Motor neuron (in vitro differentiated cells): ENCODE results near the gene MAGI2. TPM values are rescaled to one million over a fixed set of nuclear protein-coding genes. Genes with fewer than 3 reads are reported as not detected.

Source experiments
- ATAC-seq, 8 experiments: fragments of 200-7000 bp; cut with Tn5 transposase; replicated peaks in 6 of 8; 2 replicates each; pipeline ENCODE4 v1.8.0; 2021; ENCODE audit warnings: mild to moderate bottlenecking in 8 of 8, moderate library complexity in 8 of 8
- H3K27ac ChIP-seq, 2 donors: fragments of 250-450 bp; sonication (Bioruptor Pico); 2 replicates each; pipeline ENCODE4 v1.9.0; 2021; ENCODE audit warnings: antibody characterized with exemption in 2 of 2, mild to moderate bottlenecking in 2 of 2, moderate library complexity in 1 of 2
- H3K4me1 ChIP-seq, 2 donors: fragments of 250-450 bp; sonication (Bioruptor Pico); replicated peaks in 1 of 2; 2 replicates each; pipeline ENCODE4 v1.6.1; 2021; ENCODE audit warnings: antibody characterized with exemption in 2 of 2, mild to moderate bottlenecking in 2 of 2, moderate library complexity in 1 of 2
- H3K4me3 ChIP-seq, 5 donors: fragments of 250-450 bp; sonication (Bioruptor Pico); 2 replicates each; pipeline ENCODE4 v1.9.0; 2021; ENCODE audit warnings: antibody characterized with exemption in 5 of 5, mild to moderate bottlenecking in 5 of 5, moderate library complexity in 4 of 5
- WGBS, 10 experiments: fragments of 450-650 bp; shearing (Covaris generic); methylation state at CpG; one replicate each; pipeline ENCODE4 v1.0.0; 2022; 5-methylcytosine and 5-hydroxymethylcytosine counted together
- in situ Hi-C, 9 experiments: fragments of 400-800 bp; cut with MboI; loops; one replicate each; pipeline ENCODE4 v1.15.0; 2021; ENCODE audit warnings: low sequenced_read_pairs in 9 of 9, low pct_unique_long_range_greater_than_20kb in 2 of 9; ENCODE audit not compliant: unreplicated experiment in 9 of 9
- total RNA-seq, 8 experiments: library from RNA; unstranded; fragments of 300-600 nt; gene quantifications; 2 replicates each; pipeline versions ENCODE4 v1.2.3 to v1.2.4, GENCODE V29; 2022

MAGI2 gene
- total RNA-seq, 8 experiments from 2014 or later = 8.8 to 81.9 (median 28.2) TPM

DNA sequence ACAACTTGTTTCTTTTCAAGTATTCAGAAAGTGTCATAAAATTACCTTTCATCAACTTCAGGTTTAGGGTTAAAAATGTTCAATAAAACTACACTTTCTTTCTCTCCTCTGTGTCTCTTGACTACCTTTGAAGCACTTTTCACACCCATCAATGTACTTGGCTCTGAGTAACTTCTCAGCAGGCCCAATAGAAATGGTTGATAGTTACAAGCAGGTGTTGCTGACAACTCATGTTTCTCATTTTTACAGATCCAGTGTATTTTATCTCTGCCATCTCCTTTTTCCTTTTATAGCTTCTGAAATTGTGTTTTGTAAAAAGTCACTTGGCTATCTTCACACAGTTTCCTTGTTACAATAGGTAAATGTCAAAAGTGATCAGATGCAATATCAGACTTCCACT lies 1306.9 kb downstream of the MAGI2 start:
- in situ Hi-C loops = no loop called here
- peaks cover 0 to 4% of the 10 kb centered on the region in 2 donors for H3K4me1 ChIP-seq
- no peak overlapping the region for H3K4me3 ChIP-seq
- no peak overlapping the region for H3K27ac ChIP-seq
- ATAC-seq = no peak

GRCh38 chr7:78143661-78144060 lies 1309.8 kb downstream of the MAGI2 start:
- ATAC-seq = no peak
- WGBS, 10 experiments = 58 to 100% (median 91%) methylated on average over 2 of the region's 2 CpGs
- Histone ChIP-seq H3K4me3 (no peak overlapping the region), H3K27ac (no peak overlapping the region), H3K4me1 (peaks cover 11 to 15% of the 10 kb centered on the region in 2 donors)
- in situ Hi-C loops = no loop called here

DNA sequence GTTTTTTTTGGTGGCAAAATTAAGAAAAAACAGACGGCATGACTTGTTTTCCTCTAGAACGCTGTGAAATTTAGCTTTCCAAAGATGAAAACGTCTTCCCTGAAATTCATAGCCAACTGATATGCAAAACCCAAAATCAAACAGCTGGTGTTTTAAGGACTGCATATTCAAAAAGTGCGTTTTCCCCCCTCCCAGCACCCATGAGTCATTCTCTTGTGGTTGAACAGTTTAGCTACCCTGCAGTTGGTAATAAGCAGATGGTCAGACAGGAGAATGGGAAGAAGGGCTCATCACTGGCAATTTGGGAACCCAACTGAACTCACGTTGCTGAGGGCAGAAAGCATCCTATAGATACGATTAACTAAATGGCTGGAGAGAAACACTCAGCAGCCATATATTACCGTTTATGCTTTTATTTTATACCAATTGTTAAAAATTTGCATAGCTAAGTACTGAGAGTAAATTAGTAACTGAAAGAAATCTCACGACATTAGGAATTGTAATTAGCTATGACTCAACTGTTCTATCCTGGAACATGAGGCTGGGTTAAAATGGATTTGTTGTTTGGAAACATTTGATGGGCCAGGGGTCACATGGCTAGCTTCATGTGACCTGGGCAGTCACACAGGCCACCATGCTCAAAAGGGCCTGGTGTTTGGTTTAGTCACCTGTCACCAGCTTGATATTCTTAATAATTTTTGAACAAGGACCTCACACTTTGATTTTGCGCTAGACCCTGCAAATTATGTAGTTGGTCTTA lies 1311.8 kb downstream of the MAGI2 start:
- Histone ChIP-seq H3K4me1 (peaks cover 13 to 16% of the 10 kb centered on the region in 2 donors), H3K27ac (no peak overlapping the region), H3K4me3 (no peak overlapping the region)
- peak in 3 of 8 experiments; percentile 86 to 96 (median 94) for ATAC-seq
- in situ Hi-C loops = no loop called here
- 0 to 80% (median 76%) methylated on average over 2 to 9 of the region's 9 CpGs for WGBS, 10 experiments

- in situ Hi-C loops = no loop called here
- Histone ChIP-seq H3K4me3 (no peak overlapping the region), H3K4me1 (peaks cover 13 to 16% of the 10 kb centered on the region in 2 donors), H3K27ac (no peak overlapping the region)
- ATAC-seq = no peak
- 80 to 100% (median 100%) methylated on average over 1 to 2 of the region's 2 CpGs for whole genome bisulfite sequencing, 10 experiments
Measured at GRCh38 chr7:78140109-78140508, 1313.4 kb downstream of the MAGI2 start.

GRCh38 chr7:78139335-78139734 lies 1314.1 kb downstream of the MAGI2 start:
- in situ Hi-C loops = no loop called here
- no peak overlapping the region for H3K27ac ChIP-seq
- ATAC-seq = peak in 7 of 8 experiments; percentile 52 to 98 (median 97)
- no peak overlapping the region for H3K4me3 ChIP-seq
- 0 to 57% (median 0%) methylated on average over 1 to 3 of the region's 3 CpGs; no CpG with 5 or more reads in 1 of the 10 experiments for WGBS, 10 experiments
- peaks cover 13 to 16% of the 10 kb centered on the region in 2 donors for H3K4me1 ChIP-seq

- peak in 5 of 8 experiments; percentile 37 to 70 (median 49) for ATAC-seq
- no peak overlapping the region for H3K27ac ChIP-seq
- H3K4me1 ChIP-seq = peaks cover 11 to 12% of the 10 kb centered on the region in 2 donors
- H3K4me3 ChIP-seq = no peak overlapping the region
- 62 to 100% (median 66%) methylated on average over 1 to 10 of the region's 11 CpGs; no CpG with 5 or more reads in 3 of the 10 experiments for WGBS, 10 experiments
- in situ Hi-C loops = no loop called here
Measured at GRCh38 chr7:78134774-78135173, 1318.7 kb downstream of the MAGI2 start.

DNA sequence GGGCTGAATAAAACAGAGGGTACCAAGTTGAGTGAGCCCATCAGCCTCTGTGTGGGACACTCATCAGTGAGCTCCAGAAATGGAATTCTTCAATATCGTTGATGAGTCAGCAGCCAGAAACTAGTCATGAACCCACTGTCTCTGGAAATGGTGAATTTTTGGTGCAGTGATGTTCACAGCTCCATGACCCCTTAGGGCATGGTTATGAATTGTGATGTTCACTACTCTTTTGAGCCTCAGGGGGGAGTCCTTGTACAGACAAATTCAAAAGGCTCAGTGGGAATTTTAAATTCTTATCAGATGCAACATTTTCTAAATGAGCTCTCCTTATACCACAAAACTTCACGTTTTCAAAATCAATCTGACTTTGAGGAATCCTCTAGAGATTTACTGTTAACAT lies 1319.2 kb downstream of the MAGI2 start:
- in situ Hi-C loops = no loop called here
- peaks cover 7% of the 10 kb centered on the region in 2 donors for H3K4me1 ChIP-seq
- ATAC-seq = peak in 4 of 8 experiments; percentile 11 to 93 (median 80)
- 0 to 73% (median 29%) methylated on average over 1 to 2 of the region's 2 CpGs for WGBS, 10 experiments
- H3K4me3 ChIP-seq = no peak overlapping the region
- no peak overlapping the region for H3K27ac ChIP-seq

DNA sequence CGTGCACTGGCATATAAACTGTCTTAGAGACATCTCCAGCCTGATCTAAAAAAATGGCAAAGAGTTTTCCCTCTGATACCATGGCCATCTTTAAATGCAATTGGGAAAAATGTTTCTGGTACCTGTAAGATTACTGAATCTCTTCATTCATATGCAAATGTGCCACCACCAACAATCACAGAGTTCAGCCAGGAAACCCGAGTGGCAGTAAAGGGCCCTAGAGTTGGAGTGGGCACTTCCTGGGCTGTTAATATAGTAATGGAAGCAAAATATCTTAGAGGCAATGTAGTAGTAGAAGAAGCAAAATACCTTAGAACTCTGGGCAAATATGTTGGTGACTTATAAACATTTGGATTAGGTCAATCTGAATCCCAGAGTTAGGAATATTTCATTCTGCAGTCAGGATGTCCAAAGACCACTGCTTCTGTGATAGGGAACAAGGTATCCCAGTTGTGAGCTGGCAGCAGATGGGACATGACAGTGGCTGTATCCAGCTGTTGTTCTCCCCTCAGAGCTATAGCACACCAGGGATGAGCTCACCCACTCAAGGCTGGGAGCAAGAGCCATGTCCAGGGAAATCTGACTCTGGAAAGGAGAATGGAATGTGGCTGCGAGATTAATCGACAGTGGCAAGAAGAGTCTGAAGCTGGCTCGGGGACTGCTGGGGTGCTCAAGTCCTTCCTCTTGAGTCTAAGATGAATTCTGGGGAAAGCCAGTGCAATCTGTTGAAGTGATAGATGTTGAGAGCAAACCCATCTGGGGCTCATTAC lies 1322.8 kb downstream of the MAGI2 start:
- WGBS, 10 experiments = 47 to 100% (median 67%) methylated on average over 1 to 4 of the region's 5 CpGs; no CpG with 5 or more reads in 1 of the 10 experiments

GRCh38 chr7:78129865-78130264 lies 1323.6 kb downstream of the MAGI2 start:
- in situ Hi-C loops = no loop called here
- ATAC-seq = no peak
- Histone ChIP-seq H3K4me3 (no peak overlapping the region), H3K27ac (no peak overlapping the region), H3K4me1 (peaks cover 0 to 5% of the 10 kb centered on the region in 2 donors)
- WGBS, 10 experiments = 85 to 100% methylated on average over 3 to 4 of the region's 4 CpGs; no CpG with 5 or more reads in 8 of the 10 experiments

More for the DNA sequence above, 1322.8 kb downstream of the MAGI2 start:
- ATAC-seq = no peak
- no peak overlapping the region for H3K27ac ChIP-seq
- in situ Hi-C loops = no loop called here
- peaks cover 0 to 5% of the 10 kb centered on the region in 2 donors for H3K4me1 ChIP-seq
- no peak overlapping the region for H3K4me3 ChIP-seq

DNA sequence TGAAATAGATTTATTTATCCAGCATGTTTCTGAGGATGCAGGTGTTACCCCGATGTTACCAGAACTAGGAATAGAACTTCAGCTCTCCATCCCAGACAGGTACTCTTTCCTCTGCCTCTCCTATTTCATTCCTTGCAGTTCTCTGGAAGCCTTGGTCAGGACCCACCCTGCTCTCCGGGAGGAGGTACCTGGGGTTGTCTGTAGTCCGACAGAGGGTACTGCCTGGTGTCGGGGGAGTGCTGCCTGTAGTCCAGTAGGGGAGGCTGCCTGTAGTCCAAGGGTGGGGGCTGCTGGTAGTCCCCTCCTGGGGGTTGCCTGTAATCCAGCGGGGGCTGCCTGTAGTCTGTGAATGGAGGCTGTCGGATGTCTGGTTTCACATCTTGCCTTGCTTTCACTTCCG lies 1326.5 kb downstream of the MAGI2 start:
- in situ Hi-C loops = no loop called here
- no peak overlapping the region for H3K27ac ChIP-seq

GRCh38 chr7:78125884-78126283 lies 1327.6 kb downstream of the MAGI2 start:
- peak in 2 of 8 experiments; percentile 8 to 85 for ATAC-seq
- H3K4me3 ChIP-seq = no peak overlapping the region
- in situ Hi-C loops = no loop called here
- H3K27ac ChIP-seq = no peak overlapping the region
- WGBS, 10 experiments = 21 to 100% (median 77%) methylated on average over 1 to 2 of the region's 2 CpGs; no CpG with 5 or more reads in 2 of the 10 experiments
- H3K4me1 ChIP-seq = peaks cover 0 to 5% of the 10 kb centered on the region in 2 donors

More for the DNA sequence above, 1326.5 kb downstream of the MAGI2 start:
- no peak for ATAC-seq
- Histone ChIP-seq H3K4me3 (no peak overlapping the region), H3K4me1 (peaks cover 0 to 5% of the 10 kb centered on the region in 2 donors)
- 0 to 100% (median 81%) methylated on average over 1 to 6 of the region's 7 CpGs; no CpG with 5 or more reads in 2 of the 10 experiments for WGBS, 10 experiments

- 93 to 100% (median 100%) methylated on average over 1 to 4 of the region's 4 CpGs; no CpG with 5 or more reads in 3 of the 10 experiments for WGBS, 10 experiments
- no peak overlapping the region for H3K27ac ChIP-seq
Measured at GRCh38 chr7:78124216-78124615, 1329.3 kb downstream of the MAGI2 start.

DNA sequence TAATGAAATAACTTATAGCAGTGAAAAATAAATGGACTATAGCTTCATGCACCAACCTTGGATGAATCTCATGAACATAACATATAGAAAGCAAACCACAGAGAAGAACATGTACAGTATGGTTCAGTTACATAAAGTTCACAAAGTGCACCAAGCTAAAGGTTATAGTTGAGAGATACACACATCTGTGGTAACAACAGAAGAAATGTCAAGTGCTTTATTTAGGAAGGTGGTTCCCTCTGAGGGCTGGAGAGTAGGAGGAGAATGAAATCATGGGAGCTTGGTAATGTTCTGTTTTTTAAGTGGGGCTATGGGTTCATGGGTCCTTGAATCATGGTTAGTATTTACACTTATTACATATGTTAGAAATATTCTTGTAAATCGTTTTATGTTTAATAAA lies 1331.6 kb downstream of the MAGI2 start:
- Histone ChIP-seq H3K4me1 (no peaks in the 10 kb centered on the region), H3K4me3 (no peak overlapping the region), H3K27ac (no peak overlapping the region)
- no peak for ATAC-seq
- in situ Hi-C loops = loop anchor here in 1 of 9 experiments (25.0 kb wide), 1 partner anchor 365 kb away; no protein-coding TSS in a partner anchor
- WGBS, 10 experiments = 14 to 60% (median 22%) methylated on average over 1 of the region's 1 CpG; no CpG with 5 or more reads in 3 of the 10 experiments

More at GRCh38 chr7:78124216-78124615, 1329.3 kb downstream of the MAGI2 start:
- in situ Hi-C loops = loop anchor here in 1 of 9 experiments (25.0 kb wide), 1 partner anchor 363 kb away; no protein-coding TSS in a partner anchor
- peaks cover 0 to 5% of the 10 kb centered on the region in 2 donors for H3K4me1 ChIP-seq
- no peak for ATAC-seq
- H3K4me3 ChIP-seq = no peak overlapping the region
